ENCODE data around the gene ADNP2.

The ADNP2 gene

GRCh38 chr18:80108739-80109675, at the start of gene ADNP2:
Gene ADNP2 (plus strand): TSS chr18:80109262. CDS start chr18:80117543, 8,281 bp downstream.
- peak; percentile 80 for DNase-seq (ENCODE audit: low read depth)

GRCh38 chr18:80059945-80060344, 49.1 kb upstream of the ADNP2 start:
- no peak for DNase-seq (ENCODE audit: low read depth)

- no peak for DNase-seq (ENCODE audit: low read depth)
Measured at GRCh38 chr18:80065705-80066104, 43.4 kb upstream of the ADNP2 start.

DNA sequence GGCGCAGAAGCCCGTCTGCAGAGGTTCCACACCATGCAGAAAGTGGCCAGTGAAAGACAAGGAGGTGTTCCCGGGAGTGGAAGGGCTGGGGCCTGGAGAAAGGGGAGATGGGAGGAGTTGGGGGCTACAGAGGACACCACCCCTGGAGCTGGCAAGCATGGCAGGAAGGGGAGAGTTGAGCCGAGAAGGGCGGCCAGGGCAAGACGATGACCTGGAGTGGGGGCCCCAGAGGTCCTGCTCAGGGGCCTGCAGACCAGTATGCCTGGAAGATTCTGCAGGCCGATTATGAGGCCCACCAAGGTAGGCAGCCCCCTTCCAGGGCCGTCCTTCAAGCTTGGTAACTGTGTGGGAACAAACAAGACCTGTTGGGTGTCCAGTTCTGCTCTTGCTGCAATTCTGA, 41.7 kb upstream of the ADNP2 start:
- no peak for DNase-seq (ENCODE audit: low read depth)

DNA sequence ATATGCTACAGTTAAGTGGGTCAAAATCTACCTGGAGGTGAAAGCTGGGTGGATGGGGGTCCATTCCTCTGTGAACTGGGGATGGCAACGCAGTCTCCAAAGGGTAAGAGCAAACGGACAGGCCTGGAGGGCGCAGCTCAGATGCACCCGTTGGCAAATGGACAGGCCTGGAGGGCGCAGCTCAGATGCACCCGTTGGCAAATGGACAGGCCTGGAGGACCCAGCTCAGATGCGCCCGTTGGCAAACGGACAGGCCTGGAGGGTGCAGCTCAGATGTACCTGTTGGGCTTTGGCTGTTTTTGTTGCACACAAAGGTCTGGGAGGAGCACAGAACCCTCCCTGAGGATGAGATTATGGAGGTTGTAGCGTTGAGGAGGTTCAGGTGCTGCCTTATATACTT, 41.2 kb upstream of the ADNP2 start:
- no peak for DNase-seq (ENCODE audit: low read depth)

DNA sequence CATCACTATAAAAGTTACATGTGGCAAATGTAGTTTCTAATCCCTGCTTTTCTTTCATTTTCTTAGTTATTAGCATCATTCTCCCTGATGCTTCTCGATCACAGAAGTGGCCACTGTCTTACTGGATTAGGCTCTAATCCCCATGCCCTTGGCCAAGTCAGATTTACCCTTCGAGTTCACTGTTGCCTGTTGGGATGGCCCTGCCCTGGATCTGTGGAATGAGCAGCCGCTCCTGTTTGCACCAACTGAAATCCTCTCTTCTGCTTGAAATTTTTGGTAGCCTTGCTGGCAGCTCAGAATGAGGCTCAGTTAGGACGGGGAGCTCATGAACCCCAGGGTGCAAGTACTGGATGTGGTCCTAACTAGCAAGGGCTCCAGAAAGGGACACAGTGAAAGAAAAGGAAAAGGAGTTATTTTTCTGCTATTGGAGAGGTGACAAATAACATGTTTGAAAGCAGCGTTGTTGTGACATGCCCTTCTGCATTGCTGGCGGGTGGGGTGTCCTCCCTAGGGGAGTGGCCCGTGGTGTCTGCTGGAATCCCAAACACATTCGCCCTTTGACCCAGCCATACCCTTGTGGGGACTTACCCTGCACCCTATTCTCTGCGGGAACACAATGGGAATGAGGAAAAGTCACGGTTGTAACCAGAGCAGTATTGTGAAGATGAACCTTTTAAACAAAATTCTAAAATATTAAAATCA, 40.3 kb upstream of the ADNP2 start:
- no peak for DNase-seq (ENCODE audit: low read depth)

GRCh38 chr18:80070825-80071224, 38.2 kb upstream of the ADNP2 start:
- DNase-seq (ENCODE audit: low read depth): no peak

DNA sequence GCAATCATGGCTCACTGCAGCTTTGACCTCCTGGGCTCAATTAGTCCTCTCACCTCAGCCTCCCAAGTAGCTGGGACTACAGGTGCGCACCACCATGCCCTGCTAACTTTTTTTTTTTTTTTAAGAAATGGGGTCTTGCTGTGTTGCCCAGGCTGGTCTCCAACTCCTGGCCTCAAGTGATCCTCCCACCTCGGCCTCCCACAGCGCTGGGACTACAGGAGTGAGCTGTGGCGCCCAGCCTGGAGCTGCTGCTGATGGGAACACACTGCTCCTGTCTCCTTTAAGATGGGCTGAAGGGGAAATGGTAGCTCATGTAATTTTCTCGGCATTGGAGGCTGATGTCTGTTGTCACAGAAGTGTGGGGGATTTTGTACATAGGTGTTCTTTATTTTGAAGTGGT, 34.9 kb upstream of the ADNP2 start:
- no peak for DNase-seq (ENCODE audit: low read depth)

DNA sequence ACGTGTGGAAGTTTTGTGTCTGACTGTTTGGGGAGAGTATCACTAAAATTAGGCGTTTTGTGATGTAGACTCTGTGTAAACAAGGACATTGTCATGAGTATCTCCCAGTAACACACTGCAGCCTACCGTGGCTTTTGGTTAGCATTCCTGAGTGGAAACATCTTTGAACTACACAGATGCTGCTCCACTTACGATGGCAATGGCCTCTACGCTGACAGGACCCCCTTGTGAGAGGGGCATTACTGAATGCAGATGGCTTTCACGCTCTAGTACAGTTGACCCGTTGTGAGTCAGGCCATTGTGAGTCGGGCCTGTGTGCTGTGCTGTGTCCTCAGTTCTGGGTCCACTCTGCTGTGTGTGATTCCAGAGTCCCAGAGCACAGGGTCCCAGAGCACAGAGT, 34.4 kb upstream of the ADNP2 start:
- no peak for DNase-seq (ENCODE audit: low read depth)

DNA sequence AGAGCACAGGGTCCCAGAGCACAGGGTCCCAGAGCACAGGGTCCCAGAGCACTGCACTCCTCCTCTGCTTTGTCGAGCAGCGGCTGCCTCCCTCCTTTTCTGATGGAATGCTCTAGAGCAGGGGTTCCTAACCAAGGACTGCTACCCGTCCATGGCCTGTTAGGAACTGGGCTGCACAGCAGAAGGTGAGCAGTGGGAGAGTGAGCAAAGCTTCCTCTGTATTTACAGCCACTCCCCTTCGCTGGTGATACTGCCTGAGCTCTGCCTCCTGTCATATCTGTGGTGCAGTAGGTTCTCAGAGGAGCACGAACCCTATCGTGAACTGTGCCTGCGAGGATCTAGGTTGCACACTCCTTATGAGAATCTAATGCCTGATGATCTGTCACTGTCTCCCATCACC, 33.1 kb upstream of the ADNP2 start:
- DNase-seq (ENCODE audit: low read depth): no peak

DNA sequence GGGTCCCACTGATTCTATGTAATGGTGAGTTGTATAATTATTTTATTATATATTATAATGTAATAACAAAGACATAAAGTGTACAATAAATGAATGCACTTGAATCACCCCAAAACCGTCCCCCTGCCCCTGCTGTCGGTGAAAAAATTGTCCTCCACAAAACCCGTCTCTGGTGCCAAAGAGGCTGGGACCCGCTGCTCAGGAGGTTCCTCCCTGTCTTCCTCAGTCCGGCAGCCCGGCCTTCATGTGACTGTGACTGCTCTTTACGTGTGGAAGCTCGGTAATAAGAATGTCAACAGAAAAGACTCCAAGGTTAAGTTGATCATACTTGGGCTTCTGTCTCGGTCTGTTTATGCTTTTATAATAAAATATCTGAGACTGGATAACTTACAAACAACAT, 32.7 kb upstream of the ADNP2 start:
- DNase-seq (ENCODE audit: low read depth): no peak

DNA sequence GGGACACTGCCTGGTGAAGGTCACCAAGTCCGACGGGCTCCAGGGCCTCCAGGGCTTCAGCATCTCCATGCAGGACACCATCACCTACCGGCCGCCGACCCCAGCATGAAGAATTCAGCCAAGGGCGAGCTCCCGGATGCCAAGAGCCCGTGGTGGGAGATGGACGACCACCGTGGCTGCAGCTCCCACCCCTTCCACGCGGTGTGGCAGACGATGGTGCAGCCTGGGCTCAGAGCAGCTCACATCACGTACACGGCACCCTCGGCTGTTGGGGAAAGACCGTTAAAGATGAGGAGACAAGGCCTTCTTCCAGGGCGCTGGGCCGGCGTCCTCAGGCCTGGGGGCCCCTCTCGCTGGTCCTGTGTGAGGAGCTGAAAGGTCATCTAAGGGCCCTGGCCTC, 31.2 kb upstream of the ADNP2 start:
- DNase-seq (ENCODE audit: low read depth): no peak

DNA sequence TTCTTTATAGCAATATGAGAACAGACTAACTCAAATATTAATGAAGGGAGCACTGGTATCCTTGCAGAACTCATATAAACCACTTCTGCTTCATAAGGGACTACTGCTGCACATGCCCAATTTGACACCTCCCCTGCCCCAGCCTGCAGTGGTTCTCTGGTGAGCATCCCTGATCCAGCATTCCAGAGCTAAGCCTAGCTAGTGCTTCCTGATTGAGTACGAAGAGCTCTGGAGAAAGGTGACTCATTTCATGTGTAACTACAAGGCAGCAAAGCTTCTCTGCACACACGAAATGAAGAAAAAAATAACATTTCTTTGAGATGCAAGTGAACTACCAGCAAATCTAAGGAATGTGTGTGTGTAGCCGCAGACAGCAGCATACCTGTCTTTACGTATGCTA, 22.8 kb upstream of the ADNP2 start:
- no peak for DNase-seq (ENCODE audit: low read depth)

DNA sequence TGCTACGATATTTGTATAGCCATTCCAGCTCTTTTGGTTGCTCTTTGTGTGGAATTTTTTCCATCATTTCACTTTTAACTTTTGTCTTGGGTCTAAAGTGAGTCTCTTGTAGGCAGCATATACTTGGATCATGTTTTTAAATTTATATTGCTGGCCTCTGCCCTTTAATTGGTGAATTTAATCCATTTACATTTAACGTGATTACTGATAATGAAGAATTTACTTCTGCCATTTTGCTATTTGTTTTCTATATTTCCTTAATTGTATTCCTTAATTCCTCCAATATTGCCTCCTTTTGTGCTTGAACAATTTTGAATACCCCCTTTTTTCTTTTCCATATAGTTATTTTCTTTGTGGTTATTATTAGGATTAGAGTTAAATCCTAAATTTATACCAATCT, 21.0 kb upstream of the ADNP2 start:
- no peak for DNase-seq (ENCODE audit: low read depth)

GRCh38 chr18:80088823-80089222, 20.2 kb upstream of the ADNP2 start:
- no peak for DNase-seq (ENCODE audit: low read depth)

DNA sequence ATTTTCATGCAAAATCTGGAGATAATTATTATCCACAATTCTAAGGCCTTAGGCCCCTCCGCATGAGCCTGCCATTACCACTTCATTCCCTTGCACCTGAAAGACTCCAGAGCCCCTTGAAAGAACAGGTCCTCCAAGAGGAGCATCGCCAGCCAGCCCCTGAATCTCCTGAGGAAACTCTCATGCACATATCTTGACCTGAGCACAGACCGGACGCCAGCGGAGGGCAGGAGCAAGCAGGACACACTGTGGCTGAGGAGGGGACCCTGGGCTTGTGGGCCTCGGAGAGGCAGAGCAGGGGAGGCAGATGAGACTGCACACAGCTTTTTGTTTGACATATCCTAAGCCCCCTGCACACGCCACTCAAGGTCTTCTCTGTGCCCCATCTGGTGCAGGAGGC, 13.6 kb upstream of the ADNP2 start:
- no peak for DNase-seq (ENCODE audit: low read depth)

GRCh38 chr18:80096032-80096565, 13.0 kb upstream of the ADNP2 start:
- DNase-seq (ENCODE audit: low read depth): no peak

DNA sequence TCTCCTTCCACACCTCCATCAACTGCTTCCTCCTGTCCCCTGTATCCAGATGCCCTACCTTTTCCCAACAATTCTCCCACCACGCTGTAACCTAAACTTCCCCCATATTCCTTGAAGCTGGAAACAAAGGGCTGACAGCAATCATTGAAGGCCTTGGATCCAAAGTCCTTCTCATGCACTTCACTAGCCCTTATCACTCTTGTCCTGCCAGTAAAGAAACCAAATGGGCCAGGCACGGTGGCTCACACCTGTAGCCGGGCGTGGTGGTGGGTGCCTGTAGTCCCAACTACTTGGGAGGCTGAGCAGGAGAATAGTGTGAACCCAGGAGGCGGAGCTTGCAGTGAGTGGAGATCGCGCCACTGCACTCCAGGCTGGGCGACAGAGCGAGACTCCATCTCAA, 11.9 kb upstream of the ADNP2 start:
- DNase-seq (ENCODE audit: low read depth): no peak

GRCh38 chr18:80103231-80103630, 5.8 kb upstream of the ADNP2 start:
- no peak for DNase-seq (ENCODE audit: low read depth)

DNA sequence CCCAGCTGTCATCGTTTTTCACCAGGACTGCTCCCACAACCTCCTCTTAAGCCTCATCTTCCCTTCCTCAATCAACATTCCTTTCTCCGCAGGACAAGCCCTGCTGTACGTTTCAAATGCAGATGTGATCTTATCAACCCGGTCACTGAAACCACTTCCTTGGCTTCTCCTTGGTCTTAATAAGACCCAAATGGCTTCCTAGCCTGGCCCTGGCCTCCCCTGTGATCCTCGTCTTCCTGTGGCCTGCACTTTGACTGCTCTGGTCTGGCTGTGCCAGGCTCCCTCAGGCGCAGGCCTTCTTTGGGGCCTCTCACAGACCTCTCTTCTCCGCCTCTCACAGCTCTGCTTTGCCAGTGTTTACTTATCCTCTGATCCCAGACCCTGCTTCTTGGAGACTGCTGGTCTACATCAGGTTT, 4.7 kb upstream of the ADNP2 start:
- DNase-seq (ENCODE audit: low read depth): no peak

DNA sequence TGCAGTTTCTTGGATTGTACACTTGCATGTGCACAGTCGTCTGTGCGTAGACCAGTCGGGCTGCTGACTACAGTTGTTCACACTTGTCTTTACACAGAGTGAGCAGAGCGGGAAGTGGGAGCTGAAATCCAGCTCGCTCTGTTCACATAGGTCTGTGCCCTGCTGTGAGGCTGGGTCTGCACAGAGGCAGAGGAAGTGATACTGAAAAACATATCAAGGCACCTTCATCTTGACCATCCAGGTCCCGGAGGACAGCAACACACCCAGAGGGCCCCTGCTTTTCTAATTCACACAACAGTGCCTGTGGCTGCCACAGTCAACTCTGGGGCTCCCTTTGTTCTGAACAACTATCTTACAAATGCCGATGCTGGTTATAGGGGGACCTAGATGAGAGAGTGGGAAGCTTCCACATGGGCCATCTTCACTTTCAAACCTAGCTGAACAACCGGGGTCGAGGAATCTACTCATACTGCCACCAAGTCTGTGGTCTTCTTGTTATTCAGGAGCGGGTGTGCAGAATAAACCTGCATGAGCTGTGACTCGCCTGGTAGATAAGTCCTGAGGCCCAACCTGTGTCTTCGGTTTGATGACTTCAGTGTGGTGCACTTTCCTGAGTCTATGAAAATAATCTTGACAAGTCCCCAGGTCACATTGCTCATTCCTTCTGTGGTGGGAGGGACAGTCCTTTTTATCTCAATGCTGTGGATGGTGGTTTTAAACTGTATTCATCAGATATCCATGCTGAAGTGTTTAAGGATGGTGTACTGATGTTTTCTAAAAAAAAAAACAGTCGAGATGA, 3.5 kb upstream of the ADNP2 start:
- peak; percentile 17 for DNase-seq (ENCODE audit: low read depth)

DNA sequence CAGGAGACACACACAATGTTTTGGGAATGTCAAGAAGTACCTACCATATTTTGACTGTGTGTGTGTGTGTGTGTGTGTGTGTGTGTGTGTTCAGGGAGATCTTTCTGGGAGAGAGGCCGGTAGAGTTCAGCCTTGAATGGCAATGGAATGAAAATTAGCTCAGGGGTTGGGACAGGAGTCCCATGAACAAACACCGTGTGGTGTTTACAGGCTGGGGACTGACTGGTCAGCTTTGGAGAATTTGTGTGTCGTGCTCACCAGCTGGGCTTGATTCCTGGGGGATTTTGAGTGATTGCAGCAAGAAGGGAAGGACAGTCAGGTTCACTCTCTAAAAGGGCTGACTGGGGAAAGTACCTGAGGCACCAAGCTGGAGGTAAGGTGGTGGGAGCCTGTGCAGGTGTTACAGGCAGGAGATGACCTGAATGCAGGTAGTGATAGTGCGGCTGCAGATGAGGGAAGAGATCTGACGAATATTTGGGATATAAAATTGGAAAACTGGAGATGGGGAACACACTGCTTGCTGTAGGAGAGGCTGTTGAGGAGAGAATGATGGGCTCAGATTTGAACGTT, 2.5 kb upstream of the ADNP2 start:
- DNase-seq (ENCODE audit: low read depth): no peak

Data from activated T-cell treated with anti-CD3 and anti-CD28 coated beads for 48 hours (primary cell).